Measurements from ENCODE around the gene ZNF230.
A peak's percentile ranks its signal among the peaks of the same experiment; 100 is the strongest.

ZNF230 gene

DNA sequence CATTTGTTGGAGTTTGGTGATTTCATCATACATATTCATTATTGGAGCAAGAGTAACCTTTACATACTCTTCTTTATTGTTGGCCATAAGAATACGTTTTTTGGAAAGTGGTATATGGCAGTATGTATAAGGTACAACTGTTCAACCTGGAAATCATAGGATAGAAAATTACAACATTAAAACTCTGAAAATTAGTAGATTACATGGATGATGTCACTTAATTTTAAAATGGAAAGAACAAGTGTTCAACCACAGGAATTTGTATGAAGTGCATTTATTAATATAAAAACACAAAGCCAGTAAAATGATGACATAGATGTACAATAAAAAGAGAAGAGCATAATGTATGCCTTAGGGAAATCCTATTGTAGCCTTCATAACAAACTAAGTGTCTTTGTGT, 26.0 kb upstream of the ZNF230 start:
- H3K4me1 ChIP-seq (ENCODE audit: control insufficient read depth, low read depth, low read length): no peaks in the 10 kb centered on the region
- no peaks in the 10 kb centered on the region for H3K79me1 ChIP-seq (ENCODE audit: low read length)
- no peak overlapping the region for H3K9ac ChIP-seq (ENCODE audit: low read length)
- H3K4me3 ChIP-seq (ENCODE audit: low read length): no peak overlapping the region
- H3K79me2 ChIP-seq (ENCODE audit: control insufficient read depth, insufficient read depth, low read length): no peaks in the 10 kb centered on the region
- H2BK5ac ChIP-seq (ENCODE audit: low read length): no peak overlapping the region
- H3K56ac ChIP-seq (ENCODE audit: low read length): no peak overlapping the region
- H2BK120ac ChIP-seq (ENCODE audit: low read depth, low read length): no peak overlapping the region
- no peaks in the 10 kb centered on the region for H3K36me3 ChIP-seq (ENCODE audit: control insufficient read depth, insufficient read depth, low read length)
- no CpG with 5 or more reads among the region's 1 CpG for WGBS (ENCODE audit: extremely low coverage, insufficient coverage, low lambda C conversion rate)
- no peak overlapping the region for H4K8ac ChIP-seq (ENCODE audit: low read depth, low read length)
- DNase-seq: no peak
- no peak overlapping the region for H3K4ac ChIP-seq (ENCODE audit: low read depth, low read length)
- H3K27me3 ChIP-seq (ENCODE audit: insufficient read depth, low read length, poor library complexity): no peaks in the 10 kb centered on the region
- H4K5ac ChIP-seq (ENCODE audit: low read length): no peak overlapping the region
- no peak overlapping the region for H2AK5ac ChIP-seq (ENCODE audit: low read length)
- H3K18ac ChIP-seq (ENCODE audit: low read length): no peak overlapping the region
- H3K27ac ChIP-seq (ENCODE audit: low read depth, low read length): no peak overlapping the region
- H3K4me2 ChIP-seq (ENCODE audit: low read length): no peak overlapping the region
- H2BK15ac ChIP-seq (replicated peaks; ENCODE audit: low read depth): no peak overlapping the region
- H3K23ac ChIP-seq (ENCODE audit: low read length): no peak overlapping the region

DNA sequence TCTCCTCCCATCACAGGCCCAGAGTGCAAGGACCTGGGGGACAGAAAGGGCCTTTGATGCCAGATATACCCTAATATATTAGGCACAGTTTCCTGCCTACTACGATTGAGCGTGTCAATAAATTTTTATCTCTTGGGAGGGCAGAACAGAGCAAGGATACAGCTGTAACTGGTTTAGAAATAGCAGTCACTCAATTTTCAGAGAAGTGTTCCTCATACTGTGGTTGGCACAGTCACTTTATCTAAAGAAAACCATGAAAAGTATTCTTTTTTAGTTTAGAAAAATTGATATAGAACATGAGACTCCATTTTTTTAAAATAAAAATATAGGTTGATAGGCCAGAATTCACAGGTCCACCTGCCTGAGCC, 19.2 kb upstream of the ZNF230 start:
- H2BK15ac ChIP-seq (replicated peaks; ENCODE audit: low read depth): no peak overlapping the region
- WGBS (ENCODE audit: extremely low coverage, insufficient coverage, low lambda C conversion rate): no CpG with 5 or more reads among the region's 2 CpGs
- no peak overlapping the region for H3K23ac ChIP-seq (ENCODE audit: low read length)
- no peak overlapping the region for H2BK5ac ChIP-seq (ENCODE audit: low read length)
- H3K27me3 ChIP-seq (ENCODE audit: insufficient read depth, low read length, poor library complexity): no peaks in the 10 kb centered on the region
- peaks cover 7% of the 10 kb centered on the region for H3K79me1 ChIP-seq (ENCODE audit: low read length)
- H3K18ac ChIP-seq (ENCODE audit: low read length): no peak overlapping the region
- no peak overlapping the region for H4K5ac ChIP-seq (ENCODE audit: low read length)
- H3K4me3 ChIP-seq (ENCODE audit: low read length): no peak overlapping the region
- H3K79me2 ChIP-seq (ENCODE audit: control insufficient read depth, insufficient read depth, low read length): no peaks in the 10 kb centered on the region
- no peak overlapping the region for H3K4ac ChIP-seq (ENCODE audit: low read depth, low read length)
- H3K9ac ChIP-seq (ENCODE audit: low read length): no peak overlapping the region
- H2AK5ac ChIP-seq (ENCODE audit: low read length): no peak overlapping the region
- no peaks in the 10 kb centered on the region for H3K36me3 ChIP-seq (ENCODE audit: control insufficient read depth, insufficient read depth, low read length)
- no peak for DNase-seq
- no peak overlapping the region for H2BK120ac ChIP-seq (ENCODE audit: low read depth, low read length)
- no peak overlapping the region for H3K56ac ChIP-seq (ENCODE audit: low read length)
- H3K4me1 ChIP-seq (ENCODE audit: control insufficient read depth, low read depth, low read length): no peaks in the 10 kb centered on the region
- H4K8ac ChIP-seq (ENCODE audit: low read depth, low read length): no peak overlapping the region
- no peak overlapping the region for H3K27ac ChIP-seq (ENCODE audit: low read depth, low read length)
- H3K4me2 ChIP-seq (ENCODE audit: low read length): no peak overlapping the region

DNA sequence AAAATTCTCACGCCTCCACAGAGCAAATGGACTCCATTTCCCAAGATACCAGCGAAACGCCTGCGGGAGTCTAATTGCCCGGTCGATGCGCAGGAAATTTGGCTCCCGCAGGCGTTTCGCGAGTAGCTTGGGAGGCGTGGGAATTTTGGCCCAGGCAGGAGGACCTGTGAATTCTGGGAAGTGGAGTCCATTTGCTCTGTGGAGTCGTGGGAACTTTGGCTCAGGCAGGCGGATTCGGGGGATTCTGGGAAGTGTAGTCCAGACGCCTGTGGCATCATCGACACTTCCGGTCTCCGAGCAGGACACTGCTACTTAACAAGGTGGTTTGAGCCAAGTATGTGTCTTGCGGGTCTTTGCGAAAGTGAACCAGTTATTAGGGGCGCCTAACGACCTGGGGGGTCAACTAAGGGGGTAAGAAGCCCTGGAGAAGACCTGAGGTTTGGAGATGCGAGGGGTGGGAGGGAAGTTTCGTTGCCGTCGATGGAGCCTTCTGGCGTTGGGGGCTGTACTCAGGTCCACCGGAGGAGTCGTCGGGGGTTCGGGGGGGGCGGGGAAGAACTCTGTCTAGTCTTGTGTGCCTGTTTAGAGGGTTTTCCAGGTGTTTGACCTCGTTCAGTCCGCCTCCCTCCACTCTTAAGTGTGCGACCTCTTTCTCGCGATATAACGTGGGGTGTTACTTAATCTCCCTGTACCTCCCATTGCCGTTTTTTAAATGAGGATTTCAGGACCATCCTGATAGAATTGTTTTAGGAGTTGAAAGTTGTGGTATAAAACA, 18.7 kb upstream of the ZNF230 start, which contains the start of gene ZNF155:
TSS of gene ZNF155 (plus strand) at position 277 of the 775 bp plus-strand sequence. CDS start 4,356 bp downstream, outside the sequence.
- Histone ChIP-seq H3K4ac (ENCODE audit: low read depth, low read length) (peak within 1 kb of the TSS; percentile 57), H2AK5ac (ENCODE audit: low read length) (no peak within 1 kb of the TSS), H4K8ac (ENCODE audit: low read depth, low read length) (peak within 1 kb of the TSS; percentile 67), H4K5ac (ENCODE audit: low read length) (no peak within 1 kb of the TSS), H3K4me3 (ENCODE audit: low read length) (peak within 1 kb of the TSS; percentile 95), H3K36me3 (ENCODE audit: control insufficient read depth, insufficient read depth, low read length) (no peaks in the 10 kb centered on the region), H3K4me2 (ENCODE audit: low read length) (peak within 1 kb of the TSS; percentile 63), H3K79me2 (ENCODE audit: control insufficient read depth, insufficient read depth, low read length) (no peaks in the 10 kb centered on the region), H3K56ac (ENCODE audit: low read length) (peak within 1 kb of the TSS; percentile 92), H2BK120ac (ENCODE audit: low read depth, low read length) (no peak within 1 kb of the TSS), H2BK15ac (replicated peaks; ENCODE audit: low read depth) (no peak within 1 kb of the TSS), H3K23ac (ENCODE audit: low read length) (no peak within 1 kb of the TSS), H3K18ac (ENCODE audit: low read length) (peak within 1 kb of the TSS; percentile 39), H3K79me1 (ENCODE audit: low read length) (peaks cover 7% of the 10 kb centered on the region), H3K4me1 (ENCODE audit: control insufficient read depth, low read depth, low read length) (no peaks in the 10 kb centered on the region), H2BK5ac (ENCODE audit: low read length) (no peak within 1 kb of the TSS), H3K27me3 (ENCODE audit: insufficient read depth, low read length, poor library complexity) (no peaks in the 10 kb centered on the region), H3K9ac (ENCODE audit: low read length) (peak within 1 kb of the TSS; percentile 86), H3K27ac (ENCODE audit: low read depth, low read length) (no peak within 1 kb of the TSS)
- no CpG with 5 or more reads among the region's 40 CpGs for whole genome bisulfite sequencing (ENCODE audit: extremely low coverage, insufficient coverage, low lambda C conversion rate)
- peak; percentile 99 for DNase-seq

DNA sequence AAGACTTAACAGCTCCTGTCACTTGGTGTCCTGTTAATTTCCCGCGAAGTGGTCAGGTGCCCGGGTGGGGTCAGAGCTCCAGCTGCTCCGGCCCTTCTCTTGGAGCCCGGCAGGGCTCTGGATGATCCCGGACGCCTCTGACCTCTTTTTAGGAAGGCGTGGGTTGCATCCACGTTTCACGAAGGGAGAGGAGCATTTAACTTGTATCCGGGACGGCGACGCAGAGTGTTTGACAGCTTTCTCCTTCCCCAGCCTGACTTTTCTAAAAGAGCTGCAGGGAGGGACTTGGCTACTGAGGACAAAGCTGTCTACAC, 18.1 kb upstream of the ZNF230 start:
- Histone ChIP-seq H3K4me1 (ENCODE audit: control insufficient read depth, low read depth, low read length) (no peaks in the 10 kb centered on the region), H3K4me3 (ENCODE audit: low read length) (peak overlapping the region; percentile 95), H2BK120ac (ENCODE audit: low read depth, low read length) (no peak overlapping the region), H3K56ac (ENCODE audit: low read length) (peak overlapping the region; percentile 92), H3K36me3 (ENCODE audit: control insufficient read depth, insufficient read depth, low read length) (no peaks in the 10 kb centered on the region), H2BK5ac (ENCODE audit: low read length) (no peak overlapping the region), H3K23ac (ENCODE audit: low read length) (no peak overlapping the region), H3K9ac (ENCODE audit: low read length) (peak overlapping the region; percentile 86), H2BK15ac (replicated peaks; ENCODE audit: low read depth) (no peak overlapping the region), H3K79me1 (ENCODE audit: low read length) (peaks cover 7% of the 10 kb centered on the region), H4K5ac (ENCODE audit: low read length) (no peak overlapping the region), H2AK5ac (ENCODE audit: low read length) (no peak overlapping the region), H3K27ac (ENCODE audit: low read depth, low read length) (no peak overlapping the region), H3K4ac (ENCODE audit: low read depth, low read length) (no peak overlapping the region), H3K18ac (ENCODE audit: low read length) (no peak overlapping the region), H3K27me3 (ENCODE audit: insufficient read depth, low read length, poor library complexity) (no peaks in the 10 kb centered on the region), H3K79me2 (ENCODE audit: control insufficient read depth, insufficient read depth, low read length) (no peaks in the 10 kb centered on the region), H4K8ac (ENCODE audit: low read depth, low read length) (no peak overlapping the region), H3K4me2 (ENCODE audit: low read length) (peak overlapping the region; percentile 63)
- no CpG with 5 or more reads among the region's 14 CpGs for WGBS (ENCODE audit: extremely low coverage, insufficient coverage, low lambda C conversion rate)
- DNase-seq: no peak

DNA sequence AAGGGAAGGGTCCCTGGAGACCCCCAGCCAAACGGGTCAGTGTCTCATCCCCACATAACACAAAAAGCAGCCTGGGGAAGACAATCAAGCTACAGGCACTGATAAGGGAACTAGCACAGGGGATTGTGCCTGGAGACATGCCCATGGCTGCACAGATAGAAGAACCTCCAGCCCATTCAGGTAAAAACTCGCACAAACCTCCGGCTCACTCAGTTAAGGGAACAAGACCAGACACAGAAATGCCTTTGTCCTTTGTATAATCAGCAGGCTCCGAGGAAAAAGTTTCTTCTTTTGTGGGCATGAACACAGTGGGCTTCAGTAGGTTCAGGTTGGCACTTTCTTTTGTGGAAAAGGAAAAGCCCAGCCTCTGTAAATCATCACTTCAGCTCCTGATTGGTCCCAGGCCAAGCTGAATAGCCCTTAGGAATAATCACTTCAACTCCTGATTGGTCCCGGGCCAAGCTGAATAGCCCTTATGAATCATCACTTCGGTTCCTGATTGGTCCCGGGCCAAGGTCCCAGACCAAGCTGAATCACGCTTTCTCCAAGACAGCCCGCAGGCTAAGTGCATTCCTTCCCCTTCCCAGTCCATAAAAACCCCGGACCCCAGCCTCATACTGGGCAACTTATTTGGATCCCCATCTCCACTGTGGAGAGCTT, 5.0 kb upstream of the ZNF230 start:
- no peak overlapping the region for H4K5ac ChIP-seq (ENCODE audit: low read length)
- H3K4ac ChIP-seq (ENCODE audit: low read depth, low read length): no peak overlapping the region
- no peak overlapping the region for H3K4me2 ChIP-seq (ENCODE audit: low read length)
- H3K36me3 ChIP-seq (ENCODE audit: control insufficient read depth, insufficient read depth, low read length): peaks cover 2% of the 10 kb centered on the region
- no peaks in the 10 kb centered on the region for H3K27me3 ChIP-seq (ENCODE audit: insufficient read depth, low read length, poor library complexity)
- H2AK5ac ChIP-seq (ENCODE audit: low read length): no peak overlapping the region
- no peak overlapping the region for H2BK15ac ChIP-seq (replicated peaks; ENCODE audit: low read depth)
- DNase-seq: no peak
- H3K23ac ChIP-seq (ENCODE audit: low read length): no peak overlapping the region
- no peaks in the 10 kb centered on the region for H3K79me2 ChIP-seq (ENCODE audit: control insufficient read depth, insufficient read depth, low read length)
- H3K79me1 ChIP-seq (ENCODE audit: low read length): no peaks in the 10 kb centered on the region
- H4K8ac ChIP-seq (ENCODE audit: low read depth, low read length): no peak overlapping the region
- H3K9ac ChIP-seq (ENCODE audit: low read length): no peak overlapping the region
- no peak overlapping the region for H3K56ac ChIP-seq (ENCODE audit: low read length)
- no peak overlapping the region for H2BK120ac ChIP-seq (ENCODE audit: low read depth, low read length)
- H2BK5ac ChIP-seq (ENCODE audit: low read length): no peak overlapping the region
- WGBS (ENCODE audit: extremely low coverage, insufficient coverage, low lambda C conversion rate): no CpG with 5 or more reads among the region's 10 CpGs
- H3K4me3 ChIP-seq (ENCODE audit: low read length): no peak overlapping the region
- H3K4me1 ChIP-seq (ENCODE audit: control insufficient read depth, low read depth, low read length): no peaks in the 10 kb centered on the region
- H3K27ac ChIP-seq (ENCODE audit: low read depth, low read length): no peak overlapping the region
- H3K18ac ChIP-seq (ENCODE audit: low read length): no peak overlapping the region
